Calu3 (cell line): ENCODE measurements around the gene ALDH1L1. TPM values are rescaled to one million over a fixed set of nuclear protein-coding genes. Genes with fewer than 3 reads are reported as not detected.

Experiments
- BruUV-seq: library from RNA; stranded (reverse); fragments of 400-500 nt; replicated peaks from 2 replicates; lab custom pipeline; 2021; lab: Mats Ljungman, UMichigan
- CTCF ChIA-PET: fragments of 300-600 bp; sonication (Branson Sonifier 250); formaldehyde crosslinking; loops from one replicate; lab custom pipeline; 2022; ENCODE audit warnings: antibody characterized with exemption; lab: Charles Lee
- DNase-seq: peaks from one replicate; pipeline ENCODE4 v3.0.0; 2022
- H3K27ac Mint-ChIP-seq: one replicate; pipeline ENCODE4 v1.8.0; 2022; ENCODE audit warnings: mixed read lengths; ENCODE audit not compliant: unreplicated experiment
- H3K27me3 Mint-ChIP-seq: one replicate; pipeline ENCODE4 v1.8.0; 2022; ENCODE audit warnings: mixed read lengths; ENCODE audit not compliant: unreplicated experiment
- H3K36me3 Mint-ChIP-seq: one replicate; pipeline ENCODE4 v1.8.0; 2022; ENCODE audit warnings: mild to moderate bottlenecking, moderate library complexity, mixed read lengths; ENCODE audit not compliant: insufficient read depth, unreplicated experiment
- H3K4me1 Mint-ChIP-seq: one replicate; pipeline ENCODE4 v1.8.0; 2022; ENCODE audit warnings: mild to moderate bottlenecking, low read depth, mixed read lengths; ENCODE audit not compliant: unreplicated experiment
- H3K4me3 Mint-ChIP-seq: one replicate; pipeline ENCODE4 v1.8.0; 2022; ENCODE audit warnings: mild to moderate bottlenecking, low read depth, moderate library complexity, mixed read lengths; ENCODE audit not compliant: unreplicated experiment
- H3K9me3 Mint-ChIP-seq: one replicate; pipeline ENCODE4 v1.8.0; 2022; ENCODE audit warnings: low read depth, mixed read lengths; ENCODE audit not compliant: unreplicated experiment
- CTCF ChIP-seq: fragments of 200-600 bp; IDR thresholded peaks from one replicate; pipeline ENCODE4 v1.8.0; 2022; ENCODE audit warnings: antibody characterized with exemption; ENCODE audit not compliant: unreplicated experiment
- intact Hi-C: fragments of 100-400 bp; cut with micrococcal nuclease; formaldehyde crosslinking; loops from one replicate; pipeline ENCODE4 v1.10.0; 2022; ENCODE audit not compliant: unreplicated experiment
- total RNA-seq: library from RNA; stranded (reverse); gene quantifications from 2 replicates; pipeline ENCODE4 v1.2.3, GENCODE V29; 2022

The ALDH1L1 gene
- total RNA-seq, 1 experiment from 2014 or later, result 4.4 TPM

DNA sequence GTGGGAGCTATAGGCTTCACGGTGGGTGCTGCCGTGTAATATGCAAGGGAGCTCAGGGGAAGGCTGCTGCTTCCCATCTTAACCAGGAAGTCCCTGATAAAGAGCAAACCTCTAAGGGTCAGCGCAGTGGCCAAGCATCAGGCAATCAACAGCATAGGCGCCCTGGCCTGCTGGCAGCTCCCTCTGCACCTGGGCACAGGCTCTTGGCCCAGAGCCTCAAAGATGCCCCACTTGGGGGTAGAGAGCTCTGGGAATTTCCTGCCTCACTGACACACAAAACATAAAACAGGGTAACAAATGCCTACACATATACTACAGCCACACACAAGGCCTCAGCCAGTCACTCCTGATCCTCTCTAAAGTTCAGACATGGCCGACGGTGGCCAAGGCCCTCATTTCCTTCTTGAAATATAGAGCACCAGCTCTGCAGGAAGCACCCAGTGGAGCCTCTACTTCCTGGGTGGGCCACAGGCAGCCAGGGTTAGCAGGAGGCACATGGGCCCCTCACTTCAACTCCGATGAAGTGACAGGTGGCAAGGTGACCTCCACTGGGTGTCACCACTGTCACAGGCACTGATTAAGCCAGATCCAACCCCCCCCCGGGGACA lies 116.9 kb downstream of the ALDH1L1 start:
- no peak for TF ChIP-seq CTCF
- H3K27ac Mint-ChIP-seq, result no peak overlapping the region
- DNase-seq, result no peak

GRCh38 chr3:126061301-126062032 lies 118.9 kb downstream of the ALDH1L1 start:
- H3K27ac Mint-ChIP-seq, result no peak overlapping the region
- no peak for DNase-seq
- intact Hi-C loops, result no loop called here
- BruUV-seq, result no TSS peak
- peaks cover 19% of the 10 kb centered on the region for H3K4me1 Mint-ChIP-seq
- H3K4me3 Mint-ChIP-seq, result no peak overlapping the region
- CTCF ChIA-PET, result no interaction called here
- H3K27me3 Mint-ChIP-seq, result no peaks in the 10 kb centered on the region
- H3K9me3 Mint-ChIP-seq, result no peaks in the 10 kb centered on the region
- no peaks in the 10 kb centered on the region for H3K36me3 Mint-ChIP-seq
- no peak for TF ChIP-seq CTCF

More for the DNA sequence above, 116.9 kb downstream of the ALDH1L1 start:
- no TSS peak for BruUV-seq
- intact Hi-C loops, result no loop called here
- no peaks in the 10 kb centered on the region for H3K27me3 Mint-ChIP-seq
- no peaks in the 10 kb centered on the region for H3K36me3 Mint-ChIP-seq
- H3K4me1 Mint-ChIP-seq, result peaks cover 9% of the 10 kb centered on the region
- H3K9me3 Mint-ChIP-seq, result no peaks in the 10 kb centered on the region
- H3K4me3 Mint-ChIP-seq, result no peak overlapping the region
- CTCF ChIA-PET, result no interaction called here

DNA sequence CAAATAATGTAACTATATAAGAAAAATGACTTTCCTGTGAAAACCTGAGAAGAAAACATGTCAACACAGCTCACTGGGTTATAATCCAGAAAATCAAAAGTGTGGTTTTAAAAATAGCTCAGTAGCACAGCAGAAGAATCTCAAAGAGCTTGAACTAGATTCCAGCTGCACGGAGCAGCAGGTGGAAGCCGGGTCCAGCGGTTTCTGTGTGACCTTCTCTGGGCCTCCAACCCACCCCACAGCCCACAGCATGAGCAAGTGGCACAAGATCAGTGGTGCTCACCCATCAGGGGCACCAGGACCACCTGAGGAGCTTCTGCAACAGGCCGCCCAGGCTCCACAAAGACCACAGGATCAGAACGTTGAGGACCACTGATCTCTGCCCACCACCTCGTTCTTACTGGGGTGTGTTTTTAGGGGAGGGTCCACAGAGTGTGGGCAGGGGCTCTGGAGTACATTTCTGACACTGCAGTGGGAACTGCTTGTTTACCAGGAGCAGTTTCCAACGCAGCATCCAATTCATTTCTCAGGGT lies 119.7 kb downstream of the ALDH1L1 start:
- no peak for TF ChIP-seq CTCF
- no peaks in the 10 kb centered on the region for H3K9me3 Mint-ChIP-seq
- H3K4me3 Mint-ChIP-seq, result no peak overlapping the region
- no peak overlapping the region for H3K27ac Mint-ChIP-seq
- intact Hi-C loops, result no loop called here
- no TSS peak for BruUV-seq
- no peaks in the 10 kb centered on the region for H3K27me3 Mint-ChIP-seq
- no peaks in the 10 kb centered on the region for H3K36me3 Mint-ChIP-seq
- CTCF ChIA-PET, result interaction anchor here (0.6 to 1.3 kb wide), 2 partner anchors 11 to 19 kb away, joined by 3 to 4 read pairs; no protein-coding TSS in a partner anchor
- H3K4me1 Mint-ChIP-seq, result peaks cover 19% of the 10 kb centered on the region
- DNase-seq, result no peak

- CTCF ChIA-PET, result no interaction called here
- intact Hi-C loops, result no loop called here
- no peak for TF ChIP-seq CTCF
- Mint-ChIP-seq H3K4me3 (no peak overlapping the region), H3K27me3 (no peaks in the 10 kb centered on the region), H3K27ac (no peak overlapping the region), H3K4me1 (peaks cover 16% of the 10 kb centered on the region), H3K9me3 (no peaks in the 10 kb centered on the region), H3K36me3 (no peaks in the 10 kb centered on the region)
- no TSS peak for BruUV-seq
- DNase-seq, result no peak
These were observed 121.7 kb downstream of the ALDH1L1 start for GRCh38 chr3:126058666-126059065.
